Coronary artery (tissue), 2 donors: ENCODE measurements around the gene DDC.
"Not testable (repeated sequence)": the region's sequence is repeated elsewhere in the genome, so short reads cannot be mapped to it uniquely, and the experiment has no call there.

Experiments used
- DNase-seq: peaks from one replicate; pipeline ENCODE4 v3.0.0-alpha.2; 2017; ENCODE audit warnings: low spot score
- H3K27ac ChIP-seq, 2 donors: fragments of 200-600 bp; sonication (generic); one replicate each; pipeline ENCODE4 v1.5.1; 2016 to 2019
- H3K4me3 ChIP-seq: fragments of 200-600 bp; sonication (generic); 2 replicates; pipeline ENCODE4 v1.5.1; 2016; ENCODE audit warnings: mild to moderate bottlenecking, moderate library complexity
- CTCF ChIP-seq: fragments of 200-600 bp; sonication (generic); IDR thresholded peaks from one replicate; pipeline ENCODE4 v1.5.1; 2019; ENCODE audit warnings: antibody characterized with exemption

DDC gene

GRCh38 chr7:50577569-50577968, 12.4 kb upstream of the DDC start:
- Histone ChIP-seq H3K27ac (no peak overlapping the region), H3K4me3 (no peak overlapping the region)
- no peak for TF ChIP-seq CTCF
- no peak for DNase-seq

DNA sequence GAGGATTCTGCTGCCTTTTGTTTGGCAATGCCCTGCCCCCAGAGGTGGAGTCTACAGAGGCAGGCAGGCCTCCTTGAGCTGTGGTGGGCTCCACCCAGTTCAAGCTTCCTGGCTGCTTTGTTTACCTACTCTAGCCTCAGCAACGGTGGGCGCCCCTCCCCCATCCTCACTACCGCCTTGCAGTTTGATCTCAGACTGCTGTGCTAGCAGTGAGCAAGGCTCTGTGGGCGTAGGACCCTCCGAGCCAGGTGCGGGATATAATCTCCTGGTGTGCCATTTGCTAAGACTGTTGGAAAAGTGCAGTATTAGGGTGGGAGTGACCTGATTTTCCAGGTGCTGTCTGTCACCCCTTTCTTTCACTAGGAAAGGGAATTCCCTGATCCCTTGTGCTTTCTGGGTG, 11.2 kb upstream of the DDC start:
- H3K4me3 ChIP-seq, H3K27ac ChIP-seq, DNase-seq: not testable (repeated sequence)

DNA sequence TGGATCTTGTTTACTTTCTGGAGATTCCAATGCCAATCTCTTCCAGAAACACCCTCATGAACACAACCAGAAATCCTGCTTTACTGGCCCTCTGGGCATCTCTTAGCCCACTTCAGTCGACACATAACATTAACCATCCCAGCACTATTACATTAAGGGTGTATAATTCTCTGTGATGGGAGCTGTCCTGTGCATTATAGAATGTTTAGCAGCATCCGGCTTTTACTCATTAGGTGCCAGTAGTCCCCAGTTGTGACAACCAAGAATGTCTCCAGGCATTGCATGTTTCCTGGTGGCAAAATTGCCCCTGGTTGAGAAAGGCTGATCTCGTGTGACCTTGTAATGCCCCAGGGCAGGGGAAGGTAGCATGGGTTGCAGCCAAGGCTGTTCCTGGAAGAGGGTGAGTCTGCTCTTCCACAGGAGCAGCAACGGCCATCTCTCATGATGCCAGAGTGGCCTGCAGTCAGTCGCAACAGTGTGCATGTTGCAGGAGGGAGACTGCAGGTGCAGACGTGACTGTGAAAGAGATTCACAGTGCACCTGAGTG, 2.6 kb upstream of the DDC start:
- no peak overlapping the region for H3K4me3 ChIP-seq
- no peak for DNase-seq
- no peak for TF ChIP-seq CTCF
- H3K27ac ChIP-seq: no peak overlapping the region

- Histone ChIP-seq H3K27ac (no peak overlapping the region), H3K4me3 (no peak overlapping the region)
- TF ChIP-seq CTCF: no peak
- DNase-seq: no peak
Observed at GRCh38 chr7:50565977-50566376, 772 bp upstream of the DDC start.

DNA sequence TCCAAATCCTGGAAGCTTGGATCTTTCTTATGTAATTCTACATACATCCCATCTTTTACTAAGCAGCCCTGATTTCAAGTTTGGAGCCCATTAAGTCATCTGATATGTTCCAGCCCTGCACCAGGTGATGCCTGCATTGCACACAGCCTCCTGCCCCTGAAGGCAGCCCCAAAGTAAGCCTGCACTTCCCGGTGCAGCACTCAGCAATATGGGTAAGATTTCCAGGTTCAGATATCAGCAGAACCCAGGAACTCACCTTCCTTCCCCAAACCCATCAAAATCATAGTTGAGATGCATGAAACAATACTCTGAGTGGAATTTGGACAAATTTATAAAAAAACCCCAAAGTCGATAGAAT, 333 bp upstream of the DDC start:
- no peak overlapping the region for H3K27ac ChIP-seq
- H3K4me3 ChIP-seq: no peak overlapping the region
- TF ChIP-seq CTCF: no peak
- no peak for DNase-seq

- Histone ChIP-seq H3K27ac (no peak overlapping the region), H3K4me3 (no peak overlapping the region)
- no peak for DNase-seq
- no peak for TF ChIP-seq CTCF
Observed at GRCh38 chr7:50564171-50564570, 1.0 kb downstream of the DDC start.

GRCh38 chr7:50562136-50562535, 3.1 kb downstream of the DDC start:
- no peak overlapping the region for H3K27ac ChIP-seq
- DNase-seq: no peak
- no peak overlapping the region for H3K4me3 ChIP-seq
- no peak for TF ChIP-seq CTCF

DNA sequence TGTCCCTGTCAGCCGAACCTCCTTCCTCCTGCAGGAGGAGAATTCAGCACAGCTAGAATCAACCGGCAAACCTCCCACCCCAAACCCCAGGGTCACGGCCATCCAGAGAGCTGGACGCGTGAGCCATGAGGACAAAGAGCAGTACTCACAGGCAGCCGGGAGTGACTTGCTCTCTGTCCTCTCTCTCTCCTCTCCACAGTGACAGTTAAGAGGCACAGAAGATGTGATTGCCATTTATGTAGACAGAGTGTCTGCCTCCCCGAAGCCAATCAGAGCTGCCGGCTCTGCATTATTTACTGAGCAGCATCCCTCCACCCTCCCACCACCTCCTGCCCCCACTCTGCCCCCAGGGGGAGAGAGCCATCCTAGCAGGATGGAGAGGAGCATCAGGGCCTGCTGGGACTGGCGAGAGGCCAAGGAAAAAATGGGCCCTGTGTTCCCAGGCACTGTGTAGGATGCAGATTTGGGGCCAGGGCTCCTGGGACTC, 4.3 kb downstream of the DDC start:
- TF ChIP-seq CTCF: no peak
- H3K27ac ChIP-seq: no peak overlapping the region
- no peak for DNase-seq
- no peak overlapping the region for H3K4me3 ChIP-seq
